GDM1 (cell line): ENCODE results near the gene NCSTN.

Experiments
- DNase-seq: peaks from one replicate; lab custom pipeline; 2025; lab: John Stamatoyannopoulos, UW

NCSTN gene

DNA sequence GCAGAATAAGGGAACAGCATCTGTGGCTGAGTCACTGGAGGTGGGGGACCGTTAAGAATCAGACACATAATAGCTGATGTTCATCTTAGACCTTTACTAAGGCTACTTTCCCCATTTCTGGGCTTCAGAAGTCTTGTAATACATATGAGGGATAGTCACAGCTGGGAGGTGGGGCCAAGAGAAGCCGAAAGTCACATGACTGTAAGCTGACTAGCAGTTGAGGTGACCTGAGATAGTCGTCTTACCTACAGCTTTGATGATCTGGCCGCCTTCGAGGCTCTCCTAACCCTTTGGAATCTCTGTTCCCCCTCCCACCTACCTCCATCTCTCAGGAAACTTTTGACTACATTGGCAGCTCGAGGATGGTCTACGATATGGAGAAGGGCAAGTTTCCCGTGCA lies 9.4 kb downstream of the NCSTN start:
- DNase-seq: no peak

DNA sequence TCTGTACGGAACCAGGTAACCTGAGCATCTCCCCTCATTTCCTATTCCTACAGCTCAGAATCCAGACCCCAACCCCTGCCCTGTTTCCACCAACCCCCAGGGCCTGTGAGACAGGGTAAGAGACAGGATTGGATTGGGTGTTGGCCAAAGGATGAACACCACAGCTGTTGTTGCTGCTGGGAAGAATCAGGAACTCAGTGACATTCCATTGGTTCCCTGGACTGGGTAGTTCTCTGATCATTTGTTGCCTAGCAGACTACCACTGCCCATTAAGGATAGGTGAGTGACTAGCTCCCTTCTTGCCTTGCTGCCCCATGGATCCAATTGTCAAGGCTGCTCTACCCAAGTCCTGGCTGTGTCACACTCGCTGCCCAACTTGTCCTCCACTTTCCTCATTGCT lies 10.0 kb downstream of the NCSTN start:
- DNase-seq: no peak

DNA sequence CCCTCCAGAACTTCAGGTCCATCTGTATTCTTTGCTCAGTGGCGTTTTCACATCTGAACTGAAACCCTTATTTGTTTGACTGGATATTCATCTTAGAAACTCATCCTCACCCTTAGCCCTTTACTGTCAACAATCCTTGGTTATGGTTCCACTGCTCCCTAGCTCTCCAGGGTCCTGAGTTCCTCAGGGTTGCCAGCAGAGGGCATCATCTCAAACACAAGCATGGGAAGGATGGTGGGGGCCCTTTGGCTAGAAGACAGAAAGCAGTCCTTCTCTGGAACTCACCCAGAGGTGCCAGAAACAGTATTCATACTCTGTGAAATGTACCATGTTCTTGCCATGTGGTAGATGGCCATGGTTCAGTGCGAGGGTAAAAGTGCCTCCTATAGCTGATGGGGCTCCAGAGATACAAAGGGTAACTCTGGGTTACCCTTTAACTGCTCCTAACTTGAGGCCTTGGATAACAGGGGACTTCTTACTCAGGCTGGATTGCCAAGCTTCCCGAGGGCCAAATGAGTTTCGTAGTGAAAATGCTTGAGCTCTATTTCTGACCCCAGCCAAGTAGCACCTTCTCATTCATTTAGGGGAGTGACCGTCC lies 11.3 kb downstream of the NCSTN start:
- no peak for DNase-seq

DNA sequence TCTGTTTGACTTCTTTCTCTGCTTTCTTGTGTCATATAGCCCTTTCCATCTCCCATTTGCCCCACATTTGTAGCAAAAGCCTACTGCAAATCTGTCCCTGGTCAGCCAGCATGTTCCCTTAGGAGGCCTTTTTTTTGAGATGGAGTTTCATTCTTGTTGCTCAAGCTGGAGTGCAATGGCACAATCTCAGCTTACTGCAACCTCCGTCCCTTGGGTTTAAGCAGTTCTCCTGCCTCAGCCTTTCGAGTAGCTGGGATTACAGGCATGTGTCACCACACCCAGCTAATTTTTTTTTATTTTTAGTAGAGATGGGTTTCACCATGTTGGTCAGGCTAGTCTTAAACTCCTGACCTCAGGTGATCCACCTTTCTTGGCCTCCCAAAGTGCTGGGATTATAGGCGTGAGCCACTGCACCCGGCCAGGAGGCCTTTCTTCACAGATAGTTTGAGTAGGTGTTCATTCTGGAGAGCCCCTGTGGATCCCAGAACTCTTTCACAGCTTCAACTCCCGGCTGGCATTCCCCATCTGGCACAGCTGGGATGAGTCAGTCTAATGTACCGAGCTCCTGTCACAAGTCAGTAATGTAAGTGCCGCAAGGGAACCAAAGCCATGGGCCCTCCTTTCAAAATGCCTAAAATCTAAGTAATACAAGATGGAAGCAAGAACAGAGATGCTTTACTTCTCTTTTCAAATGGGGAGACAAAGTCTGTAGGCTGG lies 14.3 kb downstream of the NCSTN start:
- DNase-seq: no peak

DNA sequence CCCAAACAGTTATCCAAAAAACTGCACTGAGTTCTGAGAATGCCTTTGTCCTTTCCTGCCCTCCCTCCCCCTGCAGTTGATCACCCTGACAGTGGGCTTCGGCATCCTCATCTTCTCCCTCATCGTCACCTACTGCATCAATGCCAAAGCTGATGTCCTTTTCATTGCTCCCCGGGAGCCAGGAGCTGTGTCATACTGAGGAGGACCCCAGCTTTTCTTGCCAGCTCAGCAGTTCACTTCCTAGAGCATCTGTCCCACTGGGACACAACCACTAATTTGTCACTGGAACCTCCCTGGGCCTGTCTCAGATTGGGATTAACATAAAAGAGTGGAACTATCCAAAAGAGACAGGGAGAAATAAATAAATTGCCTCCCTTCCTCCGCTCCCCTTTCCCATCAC lies 14.9 kb downstream of the NCSTN start:
- DNase-seq: no peak

DNA sequence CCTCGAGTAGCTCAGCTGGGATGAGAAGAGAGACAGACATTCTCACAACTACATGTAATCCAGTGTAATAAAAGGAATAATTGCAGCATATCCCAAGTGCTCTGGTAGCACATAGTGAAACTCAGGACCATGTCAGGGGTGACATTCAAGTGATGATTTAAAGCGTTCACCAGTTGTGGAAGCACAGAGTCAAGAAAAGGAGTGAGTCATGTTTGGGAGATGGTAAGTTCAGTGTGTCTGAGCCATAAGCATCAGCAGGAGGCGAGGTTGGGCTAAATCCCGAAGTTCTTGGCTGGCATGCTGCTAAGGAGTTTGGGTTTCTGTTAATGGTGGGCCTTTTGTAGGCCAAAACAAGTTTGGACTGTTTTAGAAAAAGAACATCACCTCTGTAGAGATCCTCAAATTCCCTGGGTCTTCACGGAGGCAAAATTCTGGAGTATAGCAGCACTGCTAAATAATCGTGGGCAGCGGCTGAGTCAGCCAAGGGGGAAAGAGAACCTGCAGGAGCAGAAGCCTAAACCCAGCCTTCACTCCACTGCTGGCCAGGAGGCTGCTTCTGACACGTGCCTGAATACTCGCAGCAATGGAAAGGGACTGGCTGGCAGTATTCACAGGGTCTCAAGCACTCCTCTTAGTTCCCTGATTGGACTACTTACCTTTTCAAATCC lies 16.5 kb downstream of the NCSTN start:
- no peak for DNase-seq

DNA sequence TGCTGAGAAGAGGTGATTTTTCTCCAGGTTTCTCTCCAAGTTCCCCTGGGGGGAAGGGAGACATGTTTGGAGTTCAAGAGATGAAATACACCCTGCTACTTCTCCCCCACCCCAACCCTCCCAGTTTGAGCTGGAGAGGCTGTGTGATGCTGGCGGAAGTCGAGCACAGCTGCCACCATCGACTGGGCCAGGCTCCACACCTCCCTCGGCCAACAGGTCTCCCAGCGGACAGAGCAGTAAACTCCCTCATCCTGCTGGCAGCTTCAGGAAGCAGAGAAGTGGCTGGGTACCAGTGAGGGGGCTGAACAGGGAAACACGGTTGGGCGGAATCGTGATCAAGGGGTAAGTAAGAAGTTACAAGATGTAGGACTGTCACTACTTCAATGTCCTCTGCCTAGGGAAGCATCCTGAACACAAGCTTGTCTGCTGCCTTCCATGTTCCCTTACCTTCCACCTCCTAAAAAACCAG lies 17.1 kb downstream of the NCSTN start:
- no peak for DNase-seq

DNA sequence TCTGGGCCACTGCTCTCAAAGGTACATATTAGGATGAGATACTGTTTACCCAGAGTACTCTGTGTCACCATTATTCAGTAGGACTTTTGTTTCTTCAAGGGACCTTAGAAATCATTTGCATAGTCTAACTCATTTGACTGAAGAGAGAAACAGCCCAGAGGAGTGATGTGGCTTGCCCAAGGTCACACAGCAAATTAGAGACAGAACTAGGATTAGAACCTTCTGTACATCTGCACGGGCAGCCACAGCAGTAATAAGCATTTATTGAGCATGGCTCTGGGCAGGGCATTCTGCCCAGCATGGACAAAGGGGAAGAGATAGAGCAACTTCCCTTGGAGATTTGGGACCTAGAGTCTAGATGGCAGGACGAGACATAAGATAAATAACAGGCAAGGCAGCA lies 18.0 kb downstream of the NCSTN start:
- DNase-seq: no peak

DNA sequence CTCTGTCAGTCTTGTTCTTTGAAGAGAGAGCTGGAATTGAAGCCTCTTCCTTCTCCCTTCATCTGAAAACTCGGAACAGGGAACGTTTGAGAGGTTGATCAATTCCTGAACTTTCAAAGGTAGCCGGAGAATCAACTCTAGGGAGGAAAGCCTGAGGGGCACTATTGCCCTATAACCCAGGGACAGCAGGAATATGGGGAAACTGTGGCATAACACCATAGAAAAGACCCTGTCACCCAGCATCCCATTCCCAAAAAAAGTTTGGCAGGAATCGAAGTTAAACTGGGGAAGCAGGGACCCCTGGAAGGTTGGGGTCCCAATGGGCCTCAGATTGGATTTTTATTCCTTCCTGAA lies 18.6 kb downstream of the NCSTN start:
- no peak for DNase-seq

DNA sequence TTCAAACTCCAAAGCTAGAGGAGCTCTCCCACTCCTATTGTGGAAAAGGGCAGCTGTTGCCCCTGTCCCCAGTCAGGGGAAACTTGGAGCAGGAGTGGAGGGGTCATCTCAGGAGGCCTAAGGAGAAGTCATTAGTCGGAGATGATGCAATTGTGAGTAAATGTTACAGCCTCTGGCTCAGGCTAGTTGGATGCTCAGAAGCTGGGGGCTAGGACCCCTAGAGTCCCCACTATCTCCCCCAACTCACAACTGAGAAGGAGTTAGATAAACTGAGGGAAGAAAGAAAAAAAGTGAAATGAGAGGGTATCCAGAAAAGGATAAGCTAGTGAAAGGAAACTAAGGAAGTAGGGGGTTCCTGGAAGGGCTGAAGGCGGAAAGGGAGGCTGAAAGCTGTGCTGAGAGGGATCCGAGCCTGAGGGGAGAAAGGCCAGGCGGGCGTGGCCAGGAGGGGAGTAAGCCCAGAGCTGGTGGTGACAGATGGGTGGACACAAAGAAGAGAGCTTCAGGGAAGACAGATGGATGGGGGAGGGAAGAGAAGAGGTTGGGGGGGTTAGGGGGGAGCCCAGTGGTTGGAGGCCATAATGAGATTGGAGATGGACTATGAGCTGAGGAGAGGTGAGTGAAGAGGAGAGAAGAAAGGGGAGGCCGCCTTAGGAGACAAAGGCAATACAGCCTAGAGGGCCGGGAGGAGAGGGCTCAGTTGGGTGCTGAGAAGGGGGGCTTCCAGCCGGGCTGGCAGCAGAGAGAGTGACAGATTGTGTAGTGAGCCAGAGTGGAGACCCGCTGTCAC lies 19.2 kb downstream of the NCSTN start:
- no peak for DNase-seq

DNA sequence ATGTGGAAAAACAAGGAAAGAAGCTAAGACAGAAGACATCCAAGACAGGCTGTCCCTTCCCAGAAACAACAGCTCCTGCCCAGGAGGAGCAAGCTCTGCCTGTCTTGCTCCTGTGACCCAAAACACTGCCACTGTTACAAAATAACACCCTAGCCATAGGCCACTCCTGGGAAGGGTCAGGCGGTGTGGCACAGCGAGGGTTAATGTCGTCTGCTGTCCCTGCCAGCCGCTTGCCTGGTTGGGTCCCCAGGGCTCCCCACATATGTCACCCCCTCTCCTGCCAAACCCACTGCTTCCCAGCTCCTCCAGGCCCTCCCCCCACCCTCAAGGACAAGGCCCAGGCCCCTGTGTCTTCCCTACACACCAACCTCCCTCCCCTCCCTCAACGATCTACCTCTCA lies 19.8 kb downstream of the NCSTN start:
- no peak for DNase-seq

DNA sequence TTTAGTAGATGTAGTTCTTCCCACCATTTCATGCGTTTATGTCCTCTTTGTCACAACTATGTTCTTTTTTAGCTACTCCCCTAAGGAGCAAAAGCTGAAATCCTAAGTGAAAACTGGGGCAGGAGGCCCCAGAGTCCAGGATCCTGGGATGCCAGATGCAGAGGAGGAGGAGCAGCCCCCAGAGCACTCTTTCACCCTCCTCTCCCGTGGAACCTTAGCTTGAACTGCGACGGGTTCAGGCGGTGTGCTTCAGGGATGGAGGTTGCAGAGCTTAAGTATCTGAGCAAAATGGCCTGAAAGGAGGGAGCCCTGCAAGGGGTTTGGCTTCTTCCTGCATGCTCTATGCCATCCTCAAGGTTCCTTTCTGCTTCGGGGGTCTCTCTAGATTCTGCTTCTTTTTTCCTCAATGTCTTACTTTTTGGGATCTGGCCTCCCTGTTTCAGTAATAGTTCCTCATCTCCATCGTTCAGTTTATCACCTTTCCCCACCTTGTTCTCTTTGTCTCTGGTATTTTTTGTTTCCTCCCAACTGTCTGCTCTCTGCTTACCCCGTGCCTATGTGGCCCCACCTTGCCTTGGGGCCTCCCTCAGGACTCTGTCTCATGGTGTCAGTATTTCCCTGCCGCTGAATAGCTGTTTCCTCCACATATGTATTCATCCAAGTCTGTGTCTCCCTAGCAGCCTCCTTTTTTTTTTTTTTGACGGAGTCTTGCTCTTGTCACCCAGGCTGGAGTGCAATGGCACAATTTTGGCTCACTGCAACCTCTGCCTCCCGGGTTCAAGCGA lies 21.0 kb downstream of the NCSTN start:
- no peak for DNase-seq

DNA sequence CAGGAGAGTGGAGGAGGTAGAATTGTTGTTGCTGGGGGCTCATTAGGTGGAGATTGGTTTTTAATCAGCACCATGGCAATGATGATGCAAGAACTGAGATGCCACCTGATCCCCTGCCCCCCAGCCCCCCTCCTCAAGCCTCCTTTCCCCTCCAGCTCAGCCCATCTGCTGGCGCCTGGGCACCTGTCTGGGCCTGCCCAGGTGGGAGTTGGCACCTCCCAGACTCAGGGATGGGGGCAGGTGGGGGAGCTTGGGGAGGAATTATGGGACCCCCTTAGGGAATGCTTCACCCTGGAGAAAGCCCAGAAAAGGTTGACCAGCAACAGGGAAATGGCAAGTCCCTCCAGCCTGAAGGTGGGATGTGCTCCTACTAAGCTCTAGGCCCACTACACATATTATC lies 22.1 kb downstream of the NCSTN start:
- no peak for DNase-seq

DNA sequence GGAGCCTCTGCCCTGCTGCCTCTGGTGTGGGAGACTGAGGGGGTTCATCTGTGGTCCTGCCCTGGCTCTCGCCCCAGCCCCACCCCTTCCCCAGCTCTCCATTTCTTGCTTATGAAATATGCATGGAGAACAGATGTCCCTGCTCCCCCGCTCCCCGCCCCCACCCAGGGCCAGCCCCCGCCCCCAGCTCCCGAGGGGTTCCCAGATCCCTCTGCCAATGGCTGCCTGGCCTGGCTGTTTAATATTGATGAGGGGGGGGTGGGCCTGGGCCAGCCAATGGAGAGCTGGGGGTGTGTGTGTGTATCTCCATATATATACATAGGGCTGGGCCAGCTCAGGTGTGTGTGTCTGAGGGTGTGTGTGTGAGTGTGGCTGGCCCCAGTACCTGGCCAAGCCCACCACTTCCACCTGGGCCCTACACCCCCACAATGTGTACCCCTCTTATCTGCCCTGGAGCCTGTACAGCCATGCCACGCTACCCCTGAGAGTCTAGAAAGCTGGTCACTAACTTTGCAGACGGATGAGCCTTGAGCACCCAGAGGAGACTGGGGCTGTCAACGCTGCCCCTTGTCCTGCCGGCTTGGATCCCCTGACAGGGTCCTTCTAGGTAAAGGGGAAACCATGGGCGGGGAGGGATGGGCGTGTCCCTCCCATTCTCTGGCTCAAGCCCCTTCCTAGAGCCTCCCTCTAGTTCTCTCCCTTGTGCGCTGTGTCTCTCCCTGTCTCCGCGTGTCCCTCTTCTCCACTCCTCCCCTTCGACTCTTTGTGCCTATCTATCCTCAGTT lies 23.7 kb downstream of the NCSTN start, which contains the start of gene NHLH1:
TSS of gene NHLH1 (plus strand) at position 341 of the 785 bp plus-strand sequence. CDS start 3,661 bp downstream, outside the sequence.
- no peak for DNase-seq

DNA sequence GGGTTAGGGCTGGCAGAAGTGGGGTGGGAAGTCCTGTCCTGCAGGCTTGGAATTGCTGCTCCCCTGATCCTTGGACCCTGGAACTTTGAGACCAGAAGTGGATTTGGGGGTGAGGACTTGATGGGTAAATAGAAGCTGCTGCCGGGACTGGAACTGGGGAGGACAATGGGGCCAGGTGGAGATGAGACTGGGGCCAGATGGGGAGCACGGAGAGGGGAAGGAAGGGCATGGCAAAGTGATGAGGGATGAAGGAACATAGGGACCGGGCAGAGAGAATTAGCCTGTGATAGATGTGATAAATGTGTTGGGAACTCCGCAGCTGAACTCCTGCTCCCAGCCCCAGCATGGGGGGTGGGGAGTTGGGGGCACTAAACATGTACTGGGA lies 24.3 kb downstream of the NCSTN start:
- DNase-seq: no peak

DNA sequence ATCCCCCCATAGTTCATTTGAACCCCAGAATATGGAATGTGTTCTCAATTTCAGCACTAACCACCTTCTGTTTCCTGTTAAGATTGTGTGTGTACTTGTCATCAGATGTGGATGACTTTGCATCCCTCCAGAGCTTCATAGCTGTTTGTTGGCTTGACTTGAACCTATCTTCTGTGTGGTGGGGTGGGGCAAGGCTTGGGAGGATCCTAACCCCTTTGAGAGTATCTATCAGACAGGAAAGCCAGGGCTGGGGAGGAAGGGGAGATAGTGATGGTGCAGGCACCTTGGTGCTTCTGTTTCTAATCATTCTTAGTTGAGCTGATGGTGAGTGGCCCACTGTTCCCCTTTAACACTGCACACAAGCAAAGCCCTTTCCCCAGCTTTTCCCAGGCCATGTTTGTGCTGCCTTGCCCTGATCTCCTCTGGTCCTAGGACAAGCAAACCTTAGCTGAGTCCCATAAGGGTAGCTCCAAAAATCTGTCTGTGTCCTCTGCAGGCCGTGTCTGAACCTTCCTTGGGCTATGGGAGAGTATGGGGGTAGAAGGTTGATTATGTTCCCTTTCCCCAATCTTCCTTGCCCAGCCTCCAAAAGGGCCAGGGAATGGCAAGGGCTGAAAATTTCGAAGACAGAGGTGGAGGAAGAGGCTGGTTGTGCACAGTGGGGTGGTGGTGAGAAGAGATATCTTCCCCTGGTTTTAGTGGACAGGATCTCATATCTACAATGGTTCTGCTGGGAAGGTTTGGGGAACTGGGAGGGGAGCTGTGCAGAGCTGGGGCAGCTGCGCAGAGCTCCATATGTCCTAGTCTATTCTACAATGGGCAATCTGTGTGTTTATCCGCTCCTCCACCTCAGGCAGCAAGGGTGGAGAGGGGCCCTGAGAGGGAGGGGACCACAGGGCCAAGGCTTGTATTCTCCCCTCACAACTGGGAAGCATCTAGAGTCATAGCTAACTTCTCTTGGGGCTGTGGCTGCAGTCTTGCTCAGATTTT lies 25.0 kb downstream of the NCSTN start:
- no peak for DNase-seq

DNA sequence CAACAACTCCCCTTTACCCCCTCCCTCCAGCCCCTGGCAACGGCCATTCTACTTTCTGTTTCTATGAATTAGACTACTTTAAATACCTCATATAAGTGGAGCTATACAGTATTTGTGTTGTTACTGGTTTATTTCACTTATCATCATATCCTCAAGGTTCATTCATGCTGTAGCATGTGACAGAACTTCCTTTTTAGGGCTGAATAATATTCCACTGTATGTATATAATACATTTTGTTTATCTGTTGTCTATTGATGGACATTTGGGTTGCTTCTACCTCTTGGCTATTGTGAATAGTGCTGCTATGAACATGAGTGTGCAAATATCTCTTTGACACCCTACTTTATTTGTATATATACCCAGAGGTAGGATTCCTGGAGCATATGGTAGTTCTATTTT lies 25.9 kb downstream of the NCSTN start:
- DNase-seq: no peak

DNA sequence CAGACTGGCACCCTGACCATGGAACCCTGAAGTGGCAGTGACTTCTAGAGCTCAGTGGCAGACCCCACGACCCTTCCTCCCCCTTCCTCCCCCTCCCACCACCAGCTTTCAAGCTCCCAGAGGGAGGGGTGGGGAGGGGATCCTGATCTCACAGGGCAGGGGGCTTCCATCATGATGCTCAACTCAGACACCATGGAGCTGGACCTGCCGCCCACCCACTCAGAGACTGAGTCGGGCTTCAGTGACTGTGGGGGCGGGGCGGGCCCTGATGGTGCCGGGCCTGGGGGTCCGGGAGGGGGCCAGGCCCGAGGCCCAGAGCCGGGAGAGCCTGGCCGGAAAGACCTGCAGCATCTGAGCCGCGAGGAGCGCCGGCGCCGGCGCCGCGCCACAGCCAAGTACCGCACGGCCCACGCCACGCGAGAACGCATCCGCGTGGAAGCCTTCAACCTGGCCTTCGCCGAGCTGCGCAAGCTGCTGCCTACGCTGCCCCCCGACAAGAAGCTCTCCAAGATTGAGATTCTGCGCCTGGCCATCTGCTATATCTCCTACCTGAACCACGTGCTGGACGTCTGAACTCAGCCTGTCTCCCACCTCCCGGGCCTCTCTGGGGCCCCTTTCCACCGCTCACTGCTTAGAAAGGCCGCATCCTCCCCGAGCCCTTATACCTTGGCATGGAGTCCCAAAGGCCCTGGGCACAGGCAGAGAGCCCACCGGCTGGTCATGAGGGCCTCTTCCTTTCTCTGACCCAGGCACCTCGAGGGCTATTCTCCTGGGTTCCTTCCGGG lies 27.6 kb downstream of the NCSTN start:
- DNase-seq: no peak

DNA sequence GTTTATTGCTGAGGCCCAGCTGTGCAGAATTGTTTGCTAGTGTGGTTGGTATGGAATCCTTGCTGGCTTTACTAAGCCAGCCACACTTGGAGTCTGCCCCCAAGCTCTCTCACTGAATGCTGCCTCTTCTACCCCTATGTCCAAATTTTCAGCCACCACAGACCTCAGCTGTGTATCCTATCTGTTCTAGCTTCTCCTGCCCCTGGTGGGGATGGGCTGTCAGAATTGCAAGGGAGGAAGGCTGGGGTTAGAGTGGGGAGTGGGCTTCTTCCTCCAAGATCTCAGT lies 28.1 kb downstream of the NCSTN start:
- DNase-seq: no peak
